K562 (cell line): Measurements from ENCODE around the gene NRF1. TPM values are rescaled to one million over a fixed set of nuclear protein-coding genes. Genes with fewer than 3 reads are reported as not detected.

Experiments used
- CBX8 ChIP-seq: fragments of 200-600 bp; sonication (generic); IDR thresholded peaks from 2 replicates; pipeline ENCODE4 v1.6.1; 2012; ENCODE audit warnings: borderline replicate concordance, mixed run types, low read depth, mild to moderate bottlenecking, moderate library complexity, mixed read lengths, low read length, control low read depth, inconsistent platforms; ENCODE audit not compliant: poor library complexity, severe bottlenecking; ENCODE audit errors: extremely low read depth
- CUX1 ChIP-seq: fragments of 200-800 bp; sonication (Bioruptor generic); IDR thresholded peaks from 2 replicates; pipeline ENCODE4 v1.6.1; 2016; ENCODE audit warnings: missing genetic modification characterization, missing compliant biosample characterization
- DMBX1 ChIP-seq: fragments of 250-450 bp; sonication (Bioruptor Pico); IDR thresholded peaks from 2 replicates; pipeline ENCODE4 v1.8.0; 2022; ENCODE audit warnings: inconsistent platforms, mild to moderate bottlenecking, moderate library complexity, borderline replicate concordance
- E2F8 ChIP-seq: fragments of 450-650 bp; IDR thresholded peaks from 2 replicates; pipeline ENCODE4 v1.7.1; 2018; ENCODE audit warnings: mild to moderate bottlenecking, low read depth; ENCODE audit not compliant: partially characterized antibody
- ESRRA ChIP-seq: fragments of 450-650 bp; IDR thresholded peaks from 2 replicates; pipeline ENCODE4 v1.6.1; 2014; ENCODE audit warnings: low read depth, mild to moderate bottlenecking, moderate library complexity, borderline replicate concordance
- HNRNPL ChIP-seq: fragments of 200-400 bp; formaldehyde crosslinking; IDR thresholded peaks from 2 replicates; pipeline ENCODE4 v1.6.1; 2017; ENCODE audit warnings: low read depth, mild to moderate bottlenecking, low read length
- NBN ChIP-seq: fragments of 450-650 bp; IDR thresholded peaks from 2 replicates; pipeline ENCODE4 v1.6.1; 2016; ENCODE audit warnings: low read depth, mild to moderate bottlenecking
- NCOA6 ChIP-seq: fragments of 450-650 bp; IDR thresholded peaks from 2 replicates; pipeline ENCODE4 v1.6.1; 2017; ENCODE audit warnings: mild to moderate bottlenecking
- RBBP5 ChIP-seq: fragments of 200-600 bp; sonication (generic); IDR thresholded peaks from 2 replicates; pipeline ENCODE4 v1.6.1; 2012; ENCODE audit warnings: borderline replicate concordance, mild to moderate bottlenecking, low read length, control low read depth, inconsistent platforms; ENCODE audit not compliant: insufficient read depth, poor library complexity, severe bottlenecking
- SMARCE1 ChIP-seq: fragments of 450-650 bp; IDR thresholded peaks from 2 replicates; pipeline ENCODE4 v1.7.1; 2016; ENCODE audit warnings: mild to moderate bottlenecking
- SNAPC5 ChIP-seq: fragments of 250-450 bp; sonication (Bioruptor Pico); IDR thresholded peaks from 2 replicates; pipeline ENCODE4 v1.8.0; 2021; ENCODE audit warnings: moderate library complexity, mild to moderate bottlenecking, inconsistent platforms
- TCF7L2 ChIP-seq: fragments of 150-350 bp; IDR thresholded peaks from 2 replicates; pipeline ENCODE4 v1.6.1; 2016; ENCODE audit warnings: low read depth, mild to moderate bottlenecking, low read length, moderate library complexity
- TFAP4 ChIP-seq: sonication (generic); formaldehyde crosslinking; IDR thresholded peaks from 2 replicates; pipeline ENCODE4 v1.8.0; 2022; ENCODE audit warnings: missing genetic modification reagents, mild to moderate bottlenecking, moderate library complexity, borderline replicate concordance
- USF2 ChIP-seq: sonication (generic); formaldehyde crosslinking; IDR thresholded peaks from 2 replicates; pipeline ENCODE4 v1.5.0; 2020; ENCODE audit warnings: missing genetic modification reagents
- ZNF134 ChIP-seq: fragments of 250-450 bp; sonication (Bioruptor Pico); conservative IDR thresholded peaks from 2 replicates; pipeline ENCODE4 v1.4.0; 2020
- ZNF282 ChIP-seq: sonication (generic); formaldehyde crosslinking; IDR thresholded peaks from 2 replicates; pipeline ENCODE4 v1.8.1; 2023; ENCODE audit warnings: missing genetic modification reagents
- ZNF780A ChIP-seq: fragments of 250-450 bp; sonication (Bioruptor Pico); IDR thresholded peaks from 2 replicates; pipeline ENCODE4 v1.5.0; 2021; ENCODE audit warnings: mild to moderate bottlenecking
- ZNF830 ChIP-seq: fragments of 250-450 bp; sonication (Bioruptor Pico); IDR thresholded peaks from 2 replicates; pipeline ENCODE4 v1.5.0; 2021; ENCODE audit warnings: mild to moderate bottlenecking
- ZSCAN32 ChIP-seq: fragments of 450-650 bp; formaldehyde crosslinking; IDR thresholded peaks from 2 replicates; pipeline ENCODE4 v1.4.0; 2020; ENCODE audit warnings: mild to moderate bottlenecking, moderate library complexity
- polyA plus RNA-seq, 8 experiments: library from polyadenylated mRNA; depleted of rRNA in 4 of 8; stranded (reverse) in 5 of 8; unstranded in 3 of 8; fragments of >200 nt; fragmentation: Nextera tagmentation in 2 of 8; fragmentation: Illumina TruSeq in 1 of 8; extraction: Ambion mirVana in 2 of 8; extraction: Trizol in 1 of 8; gene quantifications; 2 replicates each; pipeline versions ENCODE4 v1.2.1 to v1.2.3, GENCODE V29; 2011 to 2014; ENCODE audit warnings: inconsistent platforms in 1 of 8, missing spikeins in 1 of 8
- total RNA-seq, 7 experiments: library from RNA; depleted of rRNA in 6 of 7; stranded (reverse); fragments of >200 nt in 6 of 7; fragmentation: Illumina TruSeq in 2 of 7; extraction: Trizol in 2 of 7; gene quantifications; 2 replicates each; pipeline versions ENCODE4 v1.2.1 to v1.2.3, GENCODE V29; 2011 to 2021; ENCODE audit warnings: low replicate concordance in 1 of 7

NRF1 gene
- total and polyA plus RNA-seq, 9 of the 15 experiments (the other 6 are each of a cell fraction or from before 2014, with no cell fraction given), result 8.6 to 28.8 (median 20.3) TPM

GRCh38 chr7:129769400-129769774, 157.9 kb downstream of the NRF1 start (continued):
- TF ChIP-seq E2F8, result no peak
- no peak for TF ChIP-seq USF2
- TF ChIP-seq NCOA6, result no peak
- TF ChIP-seq ZNF830 (CRISPR knock-in tag), result no peak
- no peak for TF ChIP-seq CUX1 (CRISPR knock-in tag)
- TF ChIP-seq TCF7L2, result no peak
- TF ChIP-seq ZSCAN32 (CRISPR knock-in tag), result no peak
- no peak for TF ChIP-seq TFAP4
- TF ChIP-seq ZNF134 (CRISPR knock-in tag), result no peak
- no peak for TF ChIP-seq SMARCE1
- no peak for TF ChIP-seq CBX8
- no peak for TF ChIP-seq ZNF780A (CRISPR knock-in tag)
- TF ChIP-seq ESRRA, result 0 out of 2 replicates have a peak, but pooled peaks have one; percentile 5
- TF ChIP-seq ZNF282 (CRISPR knock-in tag), result no peak
- TF ChIP-seq NBN, result 0 out of 2 replicates have a peak, but pooled peaks have one; percentile 5
- TF ChIP-seq RBBP5, result peak; percentile 22
- TF ChIP-seq DMBX1, result no peak
- no peak for TF ChIP-seq HNRNPL
- no peak for TF ChIP-seq SNAPC5 (CRISPR knock-in tag)
